Activated T-helper 1 cell treated with anti-CD3 and anti-CD28 coated beads, Interleukin-2, amount 50 U/mL, for 16 hours (primary cell): ENCODE data around the gene ACSL1.

Source experiments
- DNase-seq, 2 donors: peaks; one replicate each; pipeline ENCODE4 v3.0.0-alpha.2; 2020; ENCODE audit warnings: low read depth in 1 of 2, low spot score in 1 of 2

Gene ACSL1

DNA sequence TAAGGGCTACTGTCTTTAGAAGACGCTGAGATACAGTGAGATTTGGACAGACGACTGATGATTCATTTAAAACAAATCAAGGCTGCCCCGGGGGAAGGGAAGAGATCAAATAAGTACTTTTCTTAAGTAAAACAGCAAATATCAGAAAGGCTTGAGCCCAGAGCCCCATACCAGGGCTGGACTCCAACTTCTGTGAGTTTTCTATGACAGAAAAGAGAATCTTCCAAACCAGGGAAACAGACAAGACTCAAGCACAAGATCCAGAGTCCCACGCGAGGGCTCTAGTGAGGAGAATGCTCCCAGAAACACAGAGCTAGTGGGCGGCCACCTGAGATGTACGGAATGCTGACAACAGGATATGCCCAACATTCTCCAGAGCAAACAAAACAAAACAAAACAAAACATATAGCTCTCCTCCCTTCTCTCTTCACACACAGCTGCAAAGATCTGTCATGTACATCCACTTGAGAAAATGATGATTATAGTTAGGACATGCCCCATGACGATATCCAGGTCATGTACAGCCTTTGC lies 13.1 kb downstream of the ACSL1 start:
- DNase-seq, result no peak

- DNase-seq, result no peak
Observed at GRCh38 chr4:184812199-184812542, 13.6 kb downstream of the ACSL1 start.

DNA sequence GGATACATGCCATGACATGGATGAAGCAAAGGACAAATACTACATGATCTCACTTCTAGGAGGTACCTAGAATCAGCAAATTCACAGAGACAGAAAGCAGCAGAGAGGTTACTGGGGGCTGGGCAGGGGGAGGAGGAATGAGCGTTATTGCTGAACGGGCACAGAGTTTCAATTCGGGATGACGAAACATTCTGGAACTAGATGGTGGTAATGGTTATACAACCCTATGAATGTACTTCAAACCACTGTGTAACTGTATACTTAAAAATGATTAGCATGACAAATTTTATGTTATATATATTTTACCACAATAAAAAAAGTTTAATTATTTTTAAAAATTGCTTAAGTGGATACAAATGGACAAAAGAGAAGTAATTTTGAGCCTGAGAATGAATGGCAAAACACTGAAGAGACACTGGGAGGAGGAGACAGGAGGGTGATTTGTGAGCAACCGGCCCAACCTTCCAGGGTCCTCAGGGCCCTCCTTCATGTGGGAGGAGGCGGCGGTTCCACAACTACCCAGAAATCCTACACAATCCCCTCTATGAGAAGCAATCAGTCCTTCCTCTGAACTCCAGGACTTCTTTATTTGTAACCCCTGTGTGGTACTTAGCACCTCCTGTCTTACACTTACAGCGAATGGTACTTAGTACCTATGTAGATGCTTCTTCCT lies 14.1 kb downstream of the ACSL1 start:
- DNase-seq, result no peak

GRCh38 chr4:184810720-184811119 lies 15.0 kb downstream of the ACSL1 start:
- DNase-seq, result no peak

DNA sequence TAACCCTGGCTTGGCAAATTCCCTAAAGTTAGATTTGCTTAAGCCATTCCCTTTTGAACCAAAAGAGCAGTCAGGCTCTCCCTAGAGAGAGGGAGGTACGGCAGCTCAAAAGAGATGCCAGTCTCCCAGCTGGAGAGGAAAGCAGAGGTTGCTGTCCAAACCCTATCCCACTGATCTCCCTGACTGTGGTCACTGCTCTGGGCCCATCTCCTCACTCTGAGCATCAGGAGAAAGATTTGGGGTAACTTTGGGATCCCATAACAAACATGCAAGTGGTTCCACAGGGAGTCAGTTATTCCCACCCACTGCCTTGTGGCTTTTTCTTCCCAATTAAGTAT lies 17.1 kb downstream of the ACSL1 start:
- no peak for DNase-seq

DNA sequence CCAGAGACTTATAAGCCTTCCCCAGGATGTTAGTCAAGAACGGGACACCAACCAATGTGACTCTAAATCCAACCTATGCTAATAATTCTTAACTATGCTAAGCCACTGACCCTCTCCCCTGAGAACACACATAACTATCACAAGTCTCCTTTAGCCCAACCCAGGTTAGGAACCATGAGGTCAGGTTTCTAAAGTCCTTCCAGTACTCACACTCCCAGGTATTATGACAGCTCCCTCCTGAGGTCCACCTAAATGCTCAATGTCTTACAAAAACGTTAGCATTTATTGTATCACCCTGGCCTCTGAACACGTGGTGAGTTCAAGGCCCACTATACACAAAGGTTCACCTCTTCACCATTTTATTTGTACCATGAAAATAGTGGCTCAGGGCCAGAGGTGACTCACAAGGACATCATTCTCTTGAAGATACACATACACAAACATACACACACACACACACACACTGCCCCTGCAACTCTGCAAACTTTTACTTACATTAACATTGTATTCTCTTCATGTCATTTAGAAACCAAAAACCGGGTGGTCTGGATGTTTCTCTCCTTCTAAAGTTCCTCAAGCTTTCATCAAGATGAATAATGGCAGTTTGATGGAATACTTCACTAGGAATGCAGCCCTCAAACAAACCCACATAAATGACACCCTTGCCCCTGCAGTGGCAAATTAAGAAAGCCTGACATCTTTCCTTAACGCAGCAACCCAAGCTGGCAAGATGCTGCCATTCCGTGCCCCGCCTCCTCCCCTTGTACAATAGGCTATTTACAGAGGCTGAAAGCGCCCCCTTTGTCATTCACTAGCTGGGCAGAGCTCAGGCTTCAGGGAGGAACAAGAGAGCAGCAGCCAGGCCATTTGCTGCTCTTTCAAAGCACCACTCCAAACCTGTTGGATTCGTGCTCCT lies 17.7 kb downstream of the ACSL1 start:
- no peak for DNase-seq

DNA sequence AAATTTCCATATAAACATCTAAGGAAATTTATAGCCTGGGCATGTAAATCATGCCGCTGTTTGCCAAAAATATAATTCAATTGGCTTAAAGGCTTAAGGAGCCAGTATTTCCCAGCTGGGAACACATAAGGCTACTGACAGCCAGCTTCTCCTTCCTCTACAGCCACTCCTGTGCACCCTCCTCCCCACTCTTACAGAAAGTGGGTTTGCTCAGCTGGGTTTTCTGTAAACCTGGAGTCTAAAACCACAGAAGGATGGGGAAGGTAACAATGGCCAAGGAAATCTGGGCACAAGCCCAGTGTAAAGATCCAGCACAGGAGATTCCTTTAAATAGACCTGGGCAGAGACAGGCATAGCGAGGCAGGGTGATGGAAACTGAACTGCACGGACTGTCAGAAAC lies 18.5 kb downstream of the ACSL1 start:
- DNase-seq, result no peak

DNA sequence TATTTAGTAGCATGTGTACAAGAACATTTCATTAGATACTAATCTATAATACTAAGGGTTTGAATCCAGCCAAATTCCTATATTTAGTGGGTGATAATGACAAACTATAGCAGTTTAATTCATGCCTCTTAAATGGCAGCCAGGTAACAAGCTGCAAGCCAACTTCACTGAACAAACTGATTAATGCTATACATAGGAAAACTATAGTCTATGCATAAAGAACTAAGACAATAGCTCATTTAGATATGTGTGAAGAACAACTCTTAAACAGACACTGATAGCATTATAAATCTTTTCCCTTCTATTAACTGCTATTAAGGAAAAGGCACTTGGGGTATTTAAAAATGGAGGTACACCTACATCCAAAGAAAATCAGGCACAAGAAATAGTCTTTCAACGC lies 19.1 kb downstream of the ACSL1 start:
- DNase-seq, result no peak

- no peak for DNase-seq
Observed at GRCh38 chr4:184806229-184806550, 19.6 kb downstream of the ACSL1 start.

GRCh38 chr4:184805462-184806228 lies 20.1 kb downstream of the ACSL1 start:
- no peak for DNase-seq

DNA sequence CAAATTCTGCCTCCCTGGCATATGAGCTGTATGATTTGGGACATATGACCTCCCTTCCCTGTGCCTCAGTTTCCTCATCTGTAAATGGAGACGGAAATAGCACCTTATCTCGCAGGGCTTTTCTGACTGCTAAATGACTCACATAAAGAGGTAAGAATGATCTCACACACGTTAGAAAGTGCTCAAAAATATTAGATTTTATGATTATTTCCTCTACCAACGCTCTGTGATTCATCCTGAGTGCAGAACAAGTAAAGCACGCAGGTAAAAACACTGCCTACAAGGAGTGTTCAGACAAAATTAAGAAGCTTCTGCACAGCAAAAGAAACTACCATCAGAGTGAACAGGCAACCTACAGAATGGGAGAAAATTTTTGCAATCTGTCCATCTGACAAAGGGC lies 21.1 kb downstream of the ACSL1 start:
- DNase-seq, result no peak

DNA sequence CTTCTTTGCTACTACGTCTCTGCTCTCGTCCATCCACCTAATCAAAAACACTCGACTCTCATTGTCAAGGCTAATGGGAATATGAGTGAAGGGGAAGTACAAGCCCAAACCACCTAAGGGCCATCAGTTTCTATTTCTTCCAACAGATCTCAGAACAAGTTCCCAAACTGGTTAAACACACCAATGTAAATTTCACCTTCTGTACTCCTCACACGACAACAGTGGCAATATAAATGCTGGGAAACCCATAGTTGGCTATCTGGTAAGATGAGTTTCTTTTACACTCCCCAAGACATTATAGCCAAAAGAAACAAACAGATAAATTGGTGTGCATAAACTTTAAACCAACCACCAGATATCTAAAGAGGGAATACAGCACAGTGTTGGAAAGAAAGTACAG lies 21.9 kb downstream of the ACSL1 start:
- no peak for DNase-seq

DNA sequence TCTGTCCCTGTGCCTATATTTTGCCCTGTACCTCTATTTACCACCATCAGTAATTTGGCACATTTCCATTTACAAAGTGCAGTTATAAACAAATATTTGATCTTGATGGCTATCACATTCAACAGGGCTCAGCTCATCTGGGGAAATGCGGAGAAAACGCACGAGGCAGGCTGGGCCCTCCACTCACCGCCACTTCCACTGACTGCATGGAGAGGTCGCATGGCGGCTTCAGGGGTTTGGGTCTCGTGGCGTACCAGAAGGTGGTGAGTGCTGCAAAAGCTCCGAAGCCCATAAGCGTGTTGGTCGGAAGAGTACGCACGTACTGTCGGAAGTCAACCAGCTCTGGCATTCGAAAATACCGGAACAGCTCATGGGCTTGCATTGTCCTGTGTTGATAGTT lies 22.6 kb downstream of the ACSL1 start:
- no peak for DNase-seq

DNA sequence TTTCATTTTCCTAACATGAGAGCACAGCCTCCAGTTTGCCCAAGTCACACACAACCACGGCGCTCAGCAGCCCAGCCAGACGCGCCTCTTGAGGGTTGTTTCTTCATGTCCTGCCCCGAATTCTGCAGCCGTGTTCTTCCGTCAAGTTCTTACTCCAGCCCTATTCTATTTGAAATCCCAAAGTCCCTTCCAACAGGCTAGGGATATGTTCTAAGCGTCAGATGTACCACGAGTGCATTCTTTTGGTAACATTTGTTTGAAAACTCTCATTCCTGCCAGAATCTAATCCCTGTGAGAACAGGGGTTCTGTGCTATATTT lies 23.1 kb downstream of the ACSL1 start:
- DNase-seq, result no peak

- DNase-seq, result no peak
Observed at GRCh38 chr4:184801781-184802696, 23.7 kb downstream of the ACSL1 start.

GRCh38 chr4:184798504-184798903 lies 27.3 kb downstream of the ACSL1 start:
- DNase-seq, result no peak

- DNase-seq, result no peak
Observed at GRCh38 chr4:184796906-184797305, 28.9 kb downstream of the ACSL1 start.

GRCh38 chr4:184795214-184795844 lies 30.4 kb downstream of the ACSL1 start:
- DNase-seq, result no peak

GRCh38 chr4:184794470-184794869 lies 31.3 kb downstream of the ACSL1 start:
- DNase-seq, result no peak

GRCh38 chr4:184793735-184794355 lies 31.9 kb downstream of the ACSL1 start:
- no peak for DNase-seq
